K562 (cell line): ENCODE measurements around the gene SETX. TPM values are rescaled to one million over a fixed set of nuclear protein-coding genes. Genes with fewer than 3 reads are reported as not detected.
A peak's percentile ranks its signal among the peaks of the same experiment; 100 is the strongest.

Experiments used
- ATF1 ChIP-seq, 2 experiments: fragments of 450-650 bp in 1 of 2; IDR thresholded peaks; 2 replicates each; pipeline ENCODE4 v1.6.1; 2016; ENCODE audit warnings: missing compliant biosample characterization in 1 of 2, missing genetic modification characterization in 1 of 2
- C11orf30 ChIP-seq: fragments of 450-650 bp; IDR thresholded peaks from 2 replicates; pipeline ENCODE4 v1.6.1; 2016; ENCODE audit warnings: low read depth, mild to moderate bottlenecking
- DDX20 ChIP-seq: fragments of 450-650 bp; IDR thresholded peaks from 2 replicates; pipeline ENCODE4 v1.6.1; 2016; ENCODE audit warnings: missing genetic modification characterization, low read depth, mild to moderate bottlenecking, missing compliant biosample characterization, moderate library complexity
- E2F3 ChIP-seq: fragments of 250-450 bp; sonication (Bioruptor Pico); IDR thresholded peaks from 2 replicates; pipeline ENCODE4 v1.4.0; 2020; ENCODE audit warnings: mild to moderate bottlenecking
- E2F8 ChIP-seq: fragments of 450-650 bp; IDR thresholded peaks from 2 replicates; pipeline ENCODE4 v1.7.1; 2018; ENCODE audit warnings: mild to moderate bottlenecking, low read depth; ENCODE audit not compliant: partially characterized antibody
- GABPA ChIP-seq: fragments of 200-800 bp; sonication (Bioruptor generic); conservative IDR thresholded peaks from 2 replicates; pipeline ENCODE4 v1.6.1; 2016; ENCODE audit warnings: low read depth, missing genetic modification characterization, missing compliant biosample characterization
- HNRNPK ChIP-seq: fragments of 200-400 bp; formaldehyde crosslinking; IDR thresholded peaks from one replicate; pipeline ENCODE4 v1.6.1; 2018; ENCODE audit warnings: mild to moderate bottlenecking, low read depth, low read length; ENCODE audit not compliant: poor library complexity, severe bottlenecking
- HOMEZ ChIP-seq: fragments of 250-450 bp; sonication (Bioruptor Pico); IDR thresholded peaks from 2 replicates; pipeline ENCODE4 v1.4.0; 2020; ENCODE audit warnings: mild to moderate bottlenecking, moderate library complexity
- MEF2D ChIP-seq: conservative IDR thresholded peaks from 2 replicates; pipeline ENCODE4 v1.6.1; 2016; ENCODE audit warnings: low read depth, missing genetic modification characterization, missing compliant biosample characterization
- OTX1 ChIP-seq: fragments of 450-650 bp; formaldehyde crosslinking; IDR thresholded peaks from 2 replicates; pipeline ENCODE4 v1.4.0; 2022; ENCODE audit warnings: mild to moderate bottlenecking
- PRPF4 ChIP-seq: fragments of 200-400 bp; formaldehyde crosslinking; IDR thresholded peaks from one replicate; pipeline ENCODE4 v1.6.1; 2017; ENCODE audit warnings: low read length, low read depth, mild to moderate bottlenecking; ENCODE audit not compliant: insufficient read depth, poor library complexity, severe bottlenecking
- RB1 ChIP-seq: fragments of 450-650 bp; IDR thresholded peaks from 2 replicates; pipeline ENCODE4 v1.6.1; 2017; ENCODE audit warnings: low read depth, mild to moderate bottlenecking
- RBFOX2 ChIP-seq: fragments of 200-400 bp; formaldehyde crosslinking; IDR thresholded peaks from 2 replicates; pipeline ENCODE4 v1.6.1; 2017; ENCODE audit warnings: low read depth, mild to moderate bottlenecking, low read length, moderate library complexity
- RBM22 ChIP-seq: fragments of 200-400 bp; formaldehyde crosslinking; IDR thresholded peaks from 2 replicates; pipeline ENCODE4 v1.6.1; 2018; ENCODE audit warnings: low read length, low read depth; ENCODE audit not compliant: poor library complexity, severe bottlenecking
- SAP30 ChIP-seq: fragments of 200-600 bp; sonication (generic); IDR thresholded peaks from 2 replicates; pipeline ENCODE4 v1.6.1; 2012; ENCODE audit warnings: borderline replicate concordance, low read depth, mild to moderate bottlenecking, moderate library complexity, low read length, control low read depth, inconsistent platforms; ENCODE audit not compliant: insufficient read depth, poor library complexity, severe bottlenecking
- SPI1 ChIP-seq: IDR thresholded peaks from 2 replicates; pipeline ENCODE4 v1.6.1; 2011; ENCODE audit warnings: low read depth, low read length, control low read depth, borderline replicate concordance
- ZNF253 ChIP-seq: fragments of 250-450 bp; sonication (Bioruptor Pico); conservative IDR thresholded peaks from 2 replicates; pipeline ENCODE4 v1.6.1; 2021; ENCODE audit warnings: mild to moderate bottlenecking
- polyA plus RNA-seq, 8 experiments: library from polyadenylated mRNA; depleted of rRNA in 4 of 8; stranded (reverse) in 5 of 8; unstranded in 3 of 8; fragments of >200 nt; fragmentation: Nextera tagmentation in 2 of 8; fragmentation: Illumina TruSeq in 1 of 8; extraction: Ambion mirVana in 2 of 8; extraction: Trizol in 1 of 8; gene quantifications; 2 replicates each; pipeline versions ENCODE4 v1.2.1 to v1.2.3, GENCODE V29; 2011 to 2014; ENCODE audit warnings: inconsistent platforms in 1 of 8, missing spikeins in 1 of 8
- total RNA-seq, 7 experiments: library from RNA; depleted of rRNA in 6 of 7; stranded (reverse); fragments of >200 nt in 6 of 7; fragmentation: Illumina TruSeq in 2 of 7; extraction: Trizol in 2 of 7; gene quantifications; 2 replicates each; pipeline versions ENCODE4 v1.2.1 to v1.2.3, GENCODE V29; 2011 to 2021; ENCODE audit warnings: low replicate concordance in 1 of 7
- TF ChIP-seq, protein P1 (sequence below): fragments of 250-450 bp; sonication (Bioruptor Pico); IDR thresholded peaks from 2 replicates; pipeline ENCODE4 v1.9.0; 2021; ENCODE audit warnings: mild to moderate bottlenecking, inconsistent platforms
- TF ChIP-seq, protein P2 (sequence below): sonication (generic); formaldehyde crosslinking; IDR thresholded peaks from 2 replicates; pipeline ENCODE4 v1.8.0; 2022; ENCODE audit warnings: missing genetic modification reagents, mild to moderate bottlenecking, moderate library complexity, borderline replicate concordance

The SETX gene
- total and polyA plus RNA-seq, 9 of the 15 experiments (the other 6 are each of a cell fraction or from before 2014, with no cell fraction given), result 8.7 to 45.7 (median 28.7) TPM

GRCh38 chr9:132354637-132355355, at the start of gene SETX (continued):
- TF ChIP-seq, protein P1, sequence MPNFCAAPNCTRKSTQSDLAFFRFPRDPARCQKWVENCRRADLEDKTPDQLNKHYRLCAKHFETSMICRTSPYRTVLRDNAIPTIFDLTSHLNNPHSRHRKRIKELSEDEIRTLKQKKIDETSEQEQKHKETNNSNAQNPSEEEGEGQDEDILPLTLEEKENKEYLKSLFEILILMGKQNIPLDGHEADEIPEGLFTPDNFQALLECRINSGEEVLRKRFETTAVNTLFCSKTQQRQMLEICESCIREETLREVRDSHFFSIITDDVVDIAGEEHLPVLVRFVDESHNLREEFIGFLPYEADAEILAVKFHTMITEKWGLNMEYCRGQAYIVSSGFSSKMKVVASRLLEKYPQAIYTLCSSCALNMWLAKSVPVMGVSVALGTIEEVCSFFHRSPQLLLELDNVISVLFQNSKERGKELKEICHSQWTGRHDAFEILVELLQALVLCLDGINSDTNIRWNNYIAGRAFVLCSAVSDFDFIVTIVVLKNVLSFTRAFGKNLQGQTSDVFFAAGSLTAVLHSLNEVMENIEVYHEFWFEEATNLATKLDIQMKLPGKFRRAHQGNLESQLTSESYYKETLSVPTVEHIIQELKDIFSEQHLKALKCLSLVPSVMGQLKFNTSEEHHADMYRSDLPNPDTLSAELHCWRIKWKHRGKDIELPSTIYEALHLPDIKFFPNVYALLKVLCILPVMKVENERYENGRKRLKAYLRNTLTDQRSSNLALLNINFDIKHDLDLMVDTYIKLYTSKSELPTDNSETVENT (CRISPR knock-in tag), result peak; percentile 43
- TF ChIP-seq MEF2D (tag), result no peak
- TF ChIP-seq DDX20 (tag), result no peak
- TF ChIP-seq GABPA (tag), result peak; percentile 96
- TF ChIP-seq PRPF4, result peak; percentile 44
- TF ChIP-seq RBFOX2, result peak; percentile 95
- no peak for TF ChIP-seq ZNF253 (CRISPR knock-in tag)
- TF ChIP-seq HOMEZ, result no peak
- peak; percentile 64; the same call in 1 of the 2 replicates for TF ChIP-seq E2F3 (CRISPR knock-in tag)
- TF ChIP-seq OTX1 (CRISPR knock-in tag), result no peak
- peak; percentile 52 for TF ChIP-seq SAP30
- TF ChIP-seq RB1, result peak; percentile 45
- peak; percentile 75 for TF ChIP-seq HNRNPK
- no peak for TF ChIP-seq C11orf30
- peak; percentile 74 for TF ChIP-seq RBM22
- TF ChIP-seq, protein P2, sequence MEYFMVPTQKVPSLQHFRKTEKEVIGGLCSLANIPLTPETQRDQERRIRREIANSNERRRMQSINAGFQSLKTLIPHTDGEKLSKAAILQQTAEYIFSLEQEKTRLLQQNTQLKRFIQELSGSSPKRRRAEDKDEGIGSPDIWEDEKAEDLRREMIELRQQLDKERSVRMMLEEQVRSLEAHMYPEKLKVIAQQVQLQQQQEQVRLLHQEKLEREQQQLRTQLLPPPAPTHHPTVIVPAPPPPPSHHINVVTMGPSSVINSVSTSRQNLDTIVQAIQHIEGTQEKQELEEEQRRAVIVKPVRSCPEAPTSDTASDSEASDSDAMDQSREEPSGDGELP (CRISPR knock-in tag), result peak; percentile 97
- no peak for TF ChIP-seq ATF1 (CRISPR knock-in tag; IDR thresholded peaks at IDR 0.05)
- peak; percentile 92 for TF ChIP-seq ATF1 (tag; IDR thresholded peaks at IDR 0.05)
- peak; percentile 76; the same call in 1 of the 2 replicates for TF ChIP-seq SPI1
- peak; percentile 85 for TF ChIP-seq E2F8
